ENCODE measurements around the gene RBCK1.

GRCh38 chr20:433300-433975, 25.3 kb downstream of the RBCK1 start:
- TF ChIP-seq EZH2 (optimal IDR thresholded peaks at IDR 0.05; ENCODE audit: low read depth, low read length) (no peak), CTCF (IDR thresholded peaks at IDR 0.05; ENCODE audit: low read length) (no peak), EZH2phosphoT487 (IDR thresholded peaks at IDR 0.05; ENCODE audit: low read length) (no peak)
